GM23338 (cell line): ENCODE results near the gene TMIGD2. TPM values are rescaled to one million over a fixed set of nuclear protein-coding genes. Genes with fewer than 3 reads are reported as not detected.

Experiments
- ATAC-seq: fragments of 200-7000 bp; cut with Tn5 transposase; 3 replicates; pipeline ENCODE4 v1.9.1; 2020
- DNase-seq: peaks from one replicate; pipeline ENCODE4 v3.0.0-alpha.2; 2015; ENCODE audit warnings: low spot score
- H2AFZ ChIP-seq: fragments of 200-600 bp; sonication (generic); 2 replicates; pipeline ENCODE4 v1.8.0; 2016; ENCODE audit warnings: antibody characterized with exemption, mild to moderate bottlenecking, moderate library complexity
- H3F3A ChIP-seq: fragments of 200-600 bp; sonication (generic); replicated peaks from 2 replicates; pipeline ENCODE4 v1.8.0; 2017; ENCODE audit warnings: antibody characterized with exemption, mixed run types, low read depth
- H3K27ac ChIP-seq: fragments of 200-600 bp; sonication (generic); 2 replicates; pipeline ENCODE4 v1.6.1; 2016; ENCODE audit warnings: low read depth
- H3K27me3 ChIP-seq: fragments of 200-600 bp; sonication (generic); 2 replicates; pipeline ENCODE4 v1.8.0; 2016; ENCODE audit warnings: mild to moderate bottlenecking, mixed run types, moderate library complexity; ENCODE audit not compliant: insufficient read depth
- H3K36me3 ChIP-seq: fragments of 200-600 bp; sonication (generic); 2 replicates; pipeline ENCODE4 v1.8.0; 2016; ENCODE audit warnings: mild to moderate bottlenecking; ENCODE audit not compliant: insufficient read depth
- H3K4me1 ChIP-seq: fragments of 200-600 bp; sonication (generic); 2 replicates; pipeline ENCODE4 v1.8.0; 2016; ENCODE audit warnings: mild to moderate bottlenecking, moderate library complexity; ENCODE audit not compliant: insufficient read depth
- H3K4me2 ChIP-seq: fragments of 200-600 bp; sonication (generic); 2 replicates; pipeline ENCODE4 v1.7.1; 2017; ENCODE audit warnings: mixed run types
- H3K4me3 ChIP-seq: fragments of 200-600 bp; sonication (generic); 2 replicates; pipeline ENCODE4 v1.6.1; 2016; ENCODE audit warnings: mixed run types
- H3K79me2 ChIP-seq: fragments of 200-600 bp; sonication (generic); replicated peaks from 2 replicates; pipeline ENCODE4 v1.8.0; 2017; ENCODE audit warnings: mild to moderate bottlenecking; ENCODE audit not compliant: insufficient read depth
- H3K9me2 ChIP-seq: fragments of 200-600 bp; sonication (generic); 2 replicates; pipeline ENCODE4 v1.8.0; 2017; ENCODE audit not compliant: insufficient read depth
- H4K20me1 ChIP-seq: fragments of 200-600 bp; sonication (generic); replicated peaks from 2 replicates; pipeline ENCODE4 v1.8.0; 2017; ENCODE audit warnings: mild to moderate bottlenecking; ENCODE audit not compliant: insufficient read depth
- H3K27ac Mint-ChIP-seq: 2 replicates; pipeline ENCODE4 v1.8.0; 2020; ENCODE audit warnings: inconsistent platforms, mild to moderate bottlenecking, moderate library complexity, mixed read lengths
- H3K27me3 Mint-ChIP-seq: 3 replicates; pipeline ENCODE4 v1.8.0; 2022; ENCODE audit warnings: low read depth, mild to moderate bottlenecking, moderate library complexity, mixed read lengths, inconsistent platforms; ENCODE audit not compliant: insufficient read depth, poor library complexity
- H3K36me3 Mint-ChIP-seq: 3 replicates; pipeline ENCODE4 v1.8.0; 2021; ENCODE audit warnings: low read depth, mild to moderate bottlenecking, inconsistent platforms, moderate library complexity, mixed read lengths
- H3K4me1 Mint-ChIP-seq: 3 replicates; pipeline ENCODE4 v1.8.0; 2020; ENCODE audit warnings: mild to moderate bottlenecking, inconsistent platforms, mixed read lengths
- H3K4me3 Mint-ChIP-seq: 3 replicates; pipeline ENCODE4 v1.8.0; 2021; ENCODE audit warnings: moderate library complexity, mild to moderate bottlenecking, inconsistent platforms, mixed read lengths
- H3K9me3 Mint-ChIP-seq: 3 replicates; pipeline ENCODE4 v1.8.0; 2020; ENCODE audit warnings: moderate library complexity, mild to moderate bottlenecking, inconsistent platforms, mixed read lengths
- CREB1 ChIP-seq: fragments of 250-450 bp; sonication (Bioruptor Pico); IDR thresholded peaks from 2 replicates; pipeline ENCODE4 v1.5.0; 2020; ENCODE audit warnings: low read depth, mild to moderate bottlenecking, moderate library complexity
- CTCF ChIP-seq, 2 experiments: fragments of 200-600 bp in 1 of 2; sonication (generic) in 1 of 2; conservative IDR thresholded peaks; 2 replicates each; pipeline versions ENCODE4 v1.5.1 to v1.6.1; 2016 to 2017; ENCODE audit warnings: antibody characterized with exemption in 2 of 2, low read depth in 2 of 2, mild to moderate bottlenecking in 2 of 2, moderate library complexity in 1 of 2
- ETS1 ChIP-seq: IDR thresholded peaks from 2 replicates; pipeline ENCODE4 v1.6.1; 2016; ENCODE audit warnings: antibody characterized with exemption
- EZH2 ChIP-seq: fragments of 200-600 bp; sonication (generic); IDR thresholded peaks from one replicate; pipeline ENCODE4 v1.8.0; 2017; ENCODE audit warnings: antibody characterized with exemption, mild to moderate bottlenecking, low read depth; ENCODE audit not compliant: unreplicated experiment
- EZH2phosphoT487 ChIP-seq: fragments of 200-600 bp; sonication (generic); IDR thresholded peaks from one replicate; pipeline ENCODE4 v1.8.1; 2018; ENCODE audit warnings: antibody characterized with exemption; ENCODE audit not compliant: unreplicated experiment
- JUNB ChIP-seq: IDR thresholded peaks from one replicate; pipeline ENCODE4 v1.6.1; 2016; ENCODE audit warnings: antibody characterized with exemption; ENCODE audit not compliant: unreplicated experiment
- NANOG ChIP-seq: IDR thresholded peaks from 2 replicates; pipeline ENCODE4 v1.6.1; 2016; ENCODE audit warnings: antibody characterized with exemption, borderline replicate concordance
- POLR2AphosphoS5 ChIP-seq: IDR thresholded peaks from 2 replicates; pipeline ENCODE4 v1.6.1; 2016; ENCODE audit warnings: antibody characterized with exemption, low read depth
- REST ChIP-seq: IDR thresholded peaks from one replicate; pipeline ENCODE4 v1.6.1; 2018; ENCODE audit warnings: antibody characterized with exemption; ENCODE audit not compliant: unreplicated experiment
- STAT1 ChIP-seq: IDR thresholded peaks from one replicate; pipeline ENCODE4 v1.6.1; 2016; ENCODE audit warnings: antibody characterized with exemption; ENCODE audit not compliant: unreplicated experiment
- ZNF114 ChIP-seq: fragments of 250-450 bp; sonication (Bioruptor Pico); IDR thresholded peaks from 2 replicates; pipeline ENCODE4 v1.5.0; 2020; ENCODE audit warnings: mild to moderate bottlenecking, moderate library complexity
- ZNF331 ChIP-seq: fragments of 250-450 bp; sonication (Bioruptor Pico); IDR thresholded peaks from 2 replicates; pipeline ENCODE4 v1.5.0; 2020; ENCODE audit warnings: low read depth, mild to moderate bottlenecking, moderate library complexity
- ZNF462 ChIP-seq: fragments of 250-450 bp; sonication (Bioruptor Pico); IDR thresholded peaks from 2 replicates; pipeline ENCODE4 v1.5.0; 2020; ENCODE audit warnings: mild to moderate bottlenecking, moderate library complexity
- polyA plus RNA-seq: library from polyadenylated mRNA; unstranded; fragments of >200 nt; fragmentation: Nextera tagmentation; extraction: Ambion mirVana; gene quantifications from 2 replicates; pipeline ENCODE4 v1.2.1, GENCODE V29; 2016
- total RNA-seq: library from RNA; depleted of rRNA; stranded (reverse); fragments of >200 nt; shearing (Covaris generic); gene quantifications from 2 replicates; pipeline ENCODE4 v1.2.3, GENCODE V29; 2014

TMIGD2 gene
- total and polyA plus RNA-seq, 2 experiments from 2014 or later = 0.76 to 0.79 TPM

GRCh38 chr19:4301590-4302242 lies 473 bp downstream of the TMIGD2 start:
- Histone ChIP-seq H3K4me2 (no peak overlapping the region), H3F3A (0 out of 2 replicates have a peak, but pooled peaks cover 8% of the 10 kb centered on the region), H3K4me1 (no peaks in the 10 kb centered on the region; the same call in 1 of the 2 replicates), H3K36me3 (no peaks in the 10 kb centered on the region), H3K4me3 (no peak overlapping the region), H2AFZ (peak overlapping the region; percentile 75; the same call in 1 of the 2 replicates), H3K27me3 (no peaks in the 10 kb centered on the region), H3K79me2 (no peaks in the 10 kb centered on the region), H4K20me1 (no peaks in the 10 kb centered on the region), H3K27ac (no peak overlapping the region), H3K9me2 (no peaks in the 10 kb centered on the region)
- no peak for DNase-seq
- H3K4me3 Mint-ChIP-seq = no peak overlapping the region; the same call in 2 of the 3 replicates
- peaks cover 15% of the 10 kb centered on the region for H3K4me1 Mint-ChIP-seq
- no peak for ATAC-seq
- no peak overlapping the region for H3K27ac Mint-ChIP-seq
- TF ChIP-seq ETS1 = no peak
- no peak for TF ChIP-seq EZH2
- no peak for TF ChIP-seq NANOG
- no peak for TF ChIP-seq POLR2AphosphoS5
- TF ChIP-seq STAT1 = no peak
- no peak for TF ChIP-seq JUNB
- TF ChIP-seq EZH2phosphoT487 = no peak
- no peak for TF ChIP-seq ZNF114 (CRISPR knock-in tag)
- TF ChIP-seq CTCF (conservative IDR thresholded peaks at IDR 0.05; ENCODE audit: low read depth in 2 of 2) = no peak
- no peak for TF ChIP-seq ZNF331 (CRISPR knock-in tag)
- TF ChIP-seq REST = no peak
- TF ChIP-seq CREB1 (CRISPR knock-in tag) = no peak
- no peak for TF ChIP-seq ZNF462 (CRISPR knock-in tag)
- H3K36me3 Mint-ChIP-seq = peaks cover 11% of the 10 kb centered on the region
- no peaks in the 10 kb centered on the region; the same call in 2 of the 3 replicates for H3K9me3 Mint-ChIP-seq
- peaks cover 8% of the 10 kb centered on the region for H3K27me3 Mint-ChIP-seq
